Measurements from ENCODE around the gene ANKS1B. TPM values are rescaled to one million over a fixed set of nuclear protein-coding genes. Genes with fewer than 3 reads are reported as not detected.

Gene ANKS1B
- total RNA-seq, 1 donor from 2014 or later = 1.2 TPM

DNA sequence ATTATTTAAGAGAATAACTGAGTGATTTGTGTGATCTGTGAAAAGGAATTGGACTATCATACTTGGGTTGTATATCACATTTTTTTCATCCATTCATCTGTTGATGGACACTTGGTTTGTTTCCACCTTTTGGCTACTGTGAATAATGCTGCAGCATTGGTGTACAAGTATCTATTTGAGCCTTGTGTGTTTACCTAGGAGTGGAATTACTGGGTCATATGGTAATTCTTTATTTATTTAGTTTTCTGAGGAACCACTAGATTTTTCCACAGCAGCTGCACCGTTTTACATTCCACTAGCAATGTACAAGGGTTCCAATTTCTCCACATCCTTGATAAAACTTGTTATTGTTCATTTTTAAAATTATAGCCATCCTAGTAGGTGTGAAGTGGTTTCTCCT lies 1283.6 kb downstream of the ANKS1B start:
- intact Hi-C loops (cut with micrococcal nuclease) = no loop called here

DNA sequence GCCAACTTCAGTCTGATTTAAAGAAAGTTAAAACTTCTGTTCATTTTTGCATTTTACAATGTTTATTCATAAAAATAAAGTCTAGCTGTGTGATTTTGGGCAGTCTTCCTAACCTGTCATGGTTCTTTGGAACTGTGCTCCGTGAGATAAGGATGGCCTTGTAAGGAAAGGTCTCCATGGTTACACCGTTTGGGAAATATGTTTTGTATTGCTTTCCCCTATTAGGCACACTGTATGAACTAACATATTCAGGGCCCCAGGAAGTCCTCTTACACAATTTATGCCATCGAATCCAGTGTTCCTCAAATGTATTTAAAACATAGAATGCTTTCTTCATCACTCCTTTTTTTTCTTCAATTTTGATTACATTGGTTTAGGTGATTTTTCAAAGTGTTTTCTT lies 1285.2 kb downstream of the ANKS1B start:
- intact Hi-C loops (cut with micrococcal nuclease) = loop anchor here (1.0 to 5.0 kb wide), 5 partner anchors 25 to 299 kb away; no protein-coding TSS in a partner anchor

DNA sequence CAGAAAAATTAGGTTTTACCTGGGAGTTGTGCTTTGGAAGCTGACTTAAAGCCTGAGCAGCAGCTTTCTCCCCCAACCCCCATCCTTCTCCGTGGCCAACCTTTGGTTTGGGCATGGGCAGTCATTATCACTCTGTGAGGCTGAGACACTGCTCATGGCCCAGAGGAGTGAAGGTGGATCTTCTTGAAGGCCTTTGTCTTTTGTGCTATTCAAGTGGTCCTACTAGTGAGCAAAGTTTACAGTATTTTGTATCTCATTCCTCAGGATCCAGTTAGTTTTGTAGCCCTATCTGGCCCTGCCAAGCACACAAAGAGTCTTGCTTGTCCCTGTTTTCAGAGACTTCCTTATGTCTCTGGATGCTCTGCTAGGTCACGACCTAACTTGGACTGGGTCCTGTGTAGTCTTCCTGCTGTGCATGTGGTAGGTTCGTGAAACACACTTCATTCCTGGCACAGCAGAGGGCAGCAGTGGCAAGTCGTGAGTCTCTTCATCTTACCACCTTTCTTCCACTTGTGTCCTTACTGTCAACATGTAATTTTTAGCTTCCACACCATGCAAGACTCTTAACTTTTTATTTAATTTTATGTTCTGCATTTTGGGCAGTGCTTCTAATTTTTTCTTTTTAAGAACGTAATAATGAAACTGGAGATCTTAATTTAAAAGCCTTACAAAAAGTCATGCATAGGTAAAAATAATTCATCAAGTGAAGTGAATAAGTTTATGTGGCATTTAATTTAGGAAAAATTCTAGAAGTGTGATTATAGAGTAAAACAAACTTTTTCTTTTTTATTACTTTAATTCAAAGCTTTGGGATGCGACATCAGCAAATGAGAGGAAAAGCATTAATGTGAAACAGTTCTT lies 1285.9 kb downstream of the ANKS1B start:
- intact Hi-C loops (cut with micrococcal nuclease) = loop anchor here (1.0 to 5.0 kb wide), 5 partner anchors 26 to 299 kb away; no protein-coding TSS in a partner anchor

DNA sequence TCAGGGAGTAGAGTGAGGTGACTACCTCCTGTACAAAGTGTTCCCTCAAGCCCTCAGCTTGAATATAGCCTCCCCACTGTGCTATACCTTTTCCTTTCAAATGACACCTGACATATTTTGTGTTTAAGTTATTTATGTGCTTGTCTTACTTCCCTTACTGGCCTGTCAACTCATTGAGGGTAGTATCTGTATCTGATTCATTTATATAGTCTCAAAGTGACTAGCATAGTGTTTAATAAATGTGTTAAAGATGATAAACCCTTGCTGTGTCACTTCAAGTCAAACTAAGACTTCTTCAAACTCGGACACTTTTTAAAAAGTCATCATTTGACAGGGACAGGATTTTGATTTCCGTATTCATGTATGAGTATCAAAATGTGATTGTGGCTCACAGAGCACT lies 1287.5 kb downstream of the ANKS1B start:
- intact Hi-C loops (cut with micrococcal nuclease) = loop anchor here (5.0 kb wide), 1 partner anchor 190 kb away; no protein-coding TSS in a partner anchor

DNA sequence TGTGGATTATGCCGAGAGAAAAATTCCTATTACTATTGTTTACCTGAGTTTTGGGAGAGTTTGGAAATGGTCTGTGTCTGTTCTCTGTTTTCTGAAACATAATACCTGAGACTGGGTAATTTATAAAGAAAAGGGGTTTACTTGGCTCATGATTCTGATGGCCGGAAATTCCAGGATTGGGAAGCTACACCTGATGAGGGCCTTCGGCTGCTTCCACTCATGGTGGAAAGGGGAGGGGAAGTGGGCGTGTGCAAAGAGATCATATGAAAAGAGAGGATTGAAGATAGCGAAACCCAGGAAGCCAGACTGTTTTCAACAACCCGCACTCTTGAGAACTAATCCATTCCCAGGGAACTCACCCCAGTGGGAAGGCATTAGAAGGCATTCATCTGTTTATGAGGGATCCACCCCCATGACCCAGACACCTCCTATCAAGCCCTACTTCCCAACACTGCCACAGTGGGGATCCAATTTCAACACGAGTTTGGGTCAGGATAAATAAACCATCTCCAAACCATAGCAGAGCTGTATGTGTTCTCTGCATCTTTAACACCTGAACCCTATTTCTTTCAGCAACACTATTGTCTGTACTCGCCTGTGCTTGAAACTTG lies 1288.6 kb downstream of the ANKS1B start:
- intact Hi-C loops (cut with micrococcal nuclease) = loop anchor here (5.0 kb wide), 1 partner anchor 191 kb away; no protein-coding TSS in a partner anchor

DNA sequence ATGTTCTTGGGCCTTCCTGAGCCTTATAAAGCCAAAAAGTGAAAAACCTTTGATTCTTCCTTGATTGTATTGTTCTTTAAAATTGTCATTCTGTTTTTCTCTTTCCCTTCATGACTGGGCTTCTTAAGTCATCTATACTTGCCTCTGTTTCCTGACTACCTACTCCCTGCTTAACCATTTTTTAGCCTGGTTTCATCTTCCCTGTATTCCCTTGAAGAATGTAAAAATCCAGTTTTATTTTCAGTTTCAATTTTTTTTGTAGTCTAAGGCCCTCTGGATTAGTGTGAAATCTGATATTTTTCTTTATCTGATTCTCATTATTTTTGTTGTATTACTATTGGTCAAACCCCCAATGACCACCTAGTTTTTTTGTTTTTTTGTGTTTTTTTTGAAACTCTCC lies 1293.4 kb downstream of the ANKS1B start:
- intact Hi-C loops (cut with micrococcal nuclease) = no loop called here

DNA sequence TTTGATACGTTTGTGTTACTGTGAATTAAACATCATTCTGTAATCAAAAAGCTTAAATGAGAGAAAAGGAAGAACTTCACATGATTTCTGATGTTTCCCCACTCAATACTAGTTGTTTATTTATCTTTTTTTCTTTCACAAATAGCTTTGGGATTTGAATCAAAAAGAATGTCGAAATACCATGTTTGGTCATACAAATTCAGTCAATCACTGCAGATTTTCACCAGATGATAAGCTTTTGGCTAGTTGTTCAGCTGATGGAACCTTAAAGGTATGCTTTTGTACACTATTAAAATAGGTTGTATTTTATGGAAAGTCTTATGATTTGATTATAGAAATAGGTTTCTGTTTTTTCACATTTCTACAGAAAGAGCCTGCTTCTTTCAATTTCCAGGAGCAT lies 1298.1 kb downstream of the ANKS1B start:
- intact Hi-C loops (cut with micrococcal nuclease) = no loop called here

Other genes starting within 250 kb of the ANKS1B start
- 37.0 and 39.2 TPM in 2 replicates for gene BLTP3B, start 157.9 kb upstream of the ANKS1B start, total RNA-seq
- gene ACTR6, start 215.9 kb upstream of the ANKS1B start, total RNA-seq = 33.5 and 36.3 TPM in 2 replicates